Measurements from ENCODE around the gene AKT3. TPM values are rescaled to one million over a fixed set of nuclear protein-coding genes. Genes with fewer than 3 reads are reported as not detected.

AKT3 gene
- total RNA-seq, 4 donors from 2014 or later: 42.2 to 66.5 (median 60.0) TPM

DNA sequence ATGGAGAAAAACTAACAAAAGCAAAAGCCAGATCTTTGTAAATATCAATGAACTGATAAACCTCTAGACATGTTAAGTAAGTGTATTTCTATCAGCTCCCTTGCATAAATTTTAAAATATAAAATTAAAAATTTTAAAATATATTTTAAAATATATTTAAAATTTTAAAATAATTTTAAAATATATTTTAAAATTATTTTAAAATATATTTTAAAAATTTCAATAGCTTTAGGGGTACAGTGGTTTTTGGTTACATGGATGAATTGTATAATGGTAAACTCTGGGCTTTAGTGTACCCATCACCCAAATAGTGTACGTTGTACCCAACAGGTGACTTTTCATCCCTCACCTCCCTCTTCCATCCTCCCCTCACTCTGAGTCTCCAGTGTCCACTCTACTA, 315.0 kb downstream of the AKT3 start:
- TF ChIP-seq, protein P1, sequence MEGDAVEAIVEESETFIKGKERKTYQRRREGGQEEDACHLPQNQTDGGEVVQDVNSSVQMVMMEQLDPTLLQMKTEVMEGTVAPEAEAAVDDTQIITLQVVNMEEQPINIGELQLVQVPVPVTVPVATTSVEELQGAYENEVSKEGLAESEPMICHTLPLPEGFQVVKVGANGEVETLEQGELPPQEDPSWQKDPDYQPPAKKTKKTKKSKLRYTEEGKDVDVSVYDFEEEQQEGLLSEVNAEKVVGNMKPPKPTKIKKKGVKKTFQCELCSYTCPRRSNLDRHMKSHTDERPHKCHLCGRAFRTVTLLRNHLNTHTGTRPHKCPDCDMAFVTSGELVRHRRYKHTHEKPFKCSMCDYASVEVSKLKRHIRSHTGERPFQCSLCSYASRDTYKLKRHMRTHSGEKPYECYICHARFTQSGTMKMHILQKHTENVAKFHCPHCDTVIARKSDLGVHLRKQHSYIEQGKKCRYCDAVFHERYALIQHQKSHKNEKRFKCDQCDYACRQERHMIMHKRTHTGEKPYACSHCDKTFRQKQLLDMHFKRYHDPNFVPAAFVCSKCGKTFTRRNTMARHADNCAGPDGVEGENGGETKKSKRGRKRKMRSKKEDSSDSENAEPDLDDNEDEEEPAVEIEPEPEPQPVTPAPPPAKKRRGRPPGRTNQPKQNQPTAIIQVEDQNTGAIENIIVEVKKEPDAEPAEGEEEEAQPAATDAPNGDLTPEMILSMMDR (IDR thresholded peaks at IDR 0.05; ENCODE audit: low read depth): no peak

DNA sequence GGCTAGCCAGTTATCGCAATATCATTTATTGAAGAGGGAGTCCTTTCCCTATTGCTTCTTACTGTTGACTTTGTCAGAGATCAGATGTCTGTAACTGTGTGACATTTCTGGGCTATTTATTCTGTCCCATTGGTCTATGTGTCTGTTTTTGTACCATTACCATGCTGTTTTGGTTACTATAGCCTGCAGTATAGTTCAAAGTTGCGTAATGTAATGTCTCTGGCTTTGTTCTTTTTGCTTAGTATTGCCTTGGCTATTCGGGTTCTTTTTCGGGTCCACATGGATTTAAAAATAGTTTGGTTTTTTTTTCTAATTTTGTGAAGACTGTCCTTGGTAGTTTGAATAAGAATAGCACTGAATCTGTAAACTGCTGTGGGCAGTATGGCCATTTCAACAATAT, 320.5 kb downstream of the AKT3 start:
- TF ChIP-seq, protein P1 (IDR thresholded peaks at IDR 0.05; ENCODE audit: low read depth): no peak

DNA sequence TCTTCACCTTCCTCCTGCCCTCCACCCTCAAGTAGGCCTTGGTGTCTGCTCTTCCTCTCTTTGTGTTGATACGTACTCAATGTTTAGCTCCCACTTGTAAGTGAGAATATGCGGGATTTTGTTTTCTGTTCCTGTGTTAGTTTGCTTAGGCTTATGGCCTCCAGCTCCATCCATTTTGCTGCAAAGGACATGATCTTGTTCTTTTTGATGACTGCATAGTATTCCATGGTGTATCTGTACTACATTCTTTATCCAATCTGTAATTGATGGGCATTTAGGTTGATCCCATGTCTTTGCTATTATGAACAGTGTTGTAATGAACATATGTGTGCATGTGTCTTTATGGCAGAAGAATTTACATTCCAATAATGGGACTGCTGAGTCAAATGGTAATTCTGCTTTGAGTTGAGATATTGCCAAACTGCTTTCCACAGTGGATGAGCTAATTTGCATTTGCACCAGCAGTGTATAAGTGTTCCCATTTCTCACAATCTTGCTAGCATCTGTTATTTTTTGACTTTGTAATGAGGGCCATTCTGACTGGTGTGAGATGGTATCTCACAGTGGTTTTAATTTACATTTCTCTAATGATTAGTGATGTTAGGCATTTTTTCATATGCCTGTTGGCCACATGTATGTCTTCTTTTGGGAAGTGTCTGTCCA, 321.5 kb downstream of the AKT3 start:
- TF ChIP-seq, protein P1 (IDR thresholded peaks at IDR 0.05; ENCODE audit: low read depth): no peak

DNA sequence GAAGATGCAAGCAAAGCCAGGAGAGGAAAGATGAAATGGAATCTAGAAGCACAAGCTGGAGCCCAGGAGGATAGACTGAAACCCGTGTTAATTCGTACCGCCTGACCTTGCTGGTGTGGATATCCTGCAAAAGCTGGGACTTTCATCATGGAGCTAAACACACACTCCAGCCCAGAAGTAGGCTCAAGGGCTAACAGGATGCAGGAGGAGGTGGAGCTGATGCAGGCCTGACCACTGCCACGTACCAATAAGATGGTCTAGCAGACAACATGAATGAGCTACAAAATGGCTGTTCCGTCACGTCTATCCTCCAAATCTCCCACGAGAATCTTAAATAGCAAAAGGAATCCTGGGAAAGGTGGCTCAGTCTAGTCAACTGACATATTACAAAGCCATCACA, 323.9 kb downstream of the AKT3 start:
- TF ChIP-seq, protein P1 (IDR thresholded peaks at IDR 0.05; ENCODE audit: low read depth): no peak

DNA sequence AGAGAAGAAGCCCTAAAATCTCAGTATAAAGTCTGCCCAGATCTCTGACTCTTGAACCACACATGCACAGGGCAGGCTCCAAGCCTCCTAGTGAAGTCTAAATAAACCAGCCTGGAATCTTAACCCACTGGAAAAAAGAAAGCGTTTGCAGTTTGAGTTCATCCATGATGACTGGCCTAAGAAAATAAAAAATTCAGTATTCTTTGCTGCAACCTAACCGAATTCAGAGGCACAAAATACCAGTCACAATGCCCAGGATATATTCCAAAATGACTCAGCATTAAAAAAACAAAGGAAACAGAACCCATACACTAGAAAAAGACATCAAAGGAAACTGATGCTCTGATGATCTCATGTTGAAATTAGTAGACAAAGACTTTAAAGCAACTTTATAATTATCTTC, 325.0 kb downstream of the AKT3 start:
- TF ChIP-seq, protein P1 (IDR thresholded peaks at IDR 0.05; ENCODE audit: low read depth): no peak

DNA sequence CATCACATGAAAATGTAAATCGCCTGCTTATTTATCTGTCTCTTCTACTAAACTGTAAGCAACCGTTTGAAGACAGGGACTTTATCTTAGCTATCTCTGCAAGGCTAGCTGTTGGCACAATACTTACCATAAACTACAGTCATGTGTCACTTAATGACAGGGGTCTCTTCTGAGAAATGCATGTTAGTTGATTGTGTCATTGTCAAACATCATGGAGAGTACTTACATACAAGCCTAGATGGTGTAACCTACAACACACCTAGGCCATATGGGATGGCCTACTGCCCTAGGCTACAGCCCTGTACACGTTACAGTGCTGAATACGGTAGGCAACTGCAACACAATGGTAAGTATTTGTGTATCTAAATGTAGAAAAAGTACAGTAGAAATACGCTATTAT, 326.3 kb downstream of the AKT3 start:
- TF ChIP-seq, protein P1 (IDR thresholded peaks at IDR 0.05; ENCODE audit: low read depth): no peak

DNA sequence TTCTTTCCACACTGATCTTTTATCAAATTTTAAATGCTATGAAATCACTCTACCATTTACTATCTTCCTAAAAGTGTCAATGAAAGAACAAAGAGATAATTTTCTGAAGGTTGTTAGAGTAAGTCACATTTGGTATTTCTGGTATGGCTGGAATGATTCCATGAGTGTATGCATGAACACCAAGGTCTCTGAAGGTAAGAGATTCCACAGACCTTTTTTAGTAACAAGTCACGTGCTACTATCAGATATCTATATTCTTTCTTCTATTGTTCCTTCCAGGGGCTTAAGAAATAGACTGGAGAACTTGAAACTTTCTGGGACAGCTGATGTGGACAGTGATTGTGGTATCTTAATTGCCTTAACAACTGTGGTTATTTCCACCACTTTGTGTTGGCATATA, 329.2 kb downstream of the AKT3 start:
- TF ChIP-seq, protein P1 (IDR thresholded peaks at IDR 0.05; ENCODE audit: low read depth): no peak
